Upper lobe of right lung (tissue), 1 donor: ENCODE results near the gene ZSCAN22. TPM values are rescaled to one million over a fixed set of nuclear protein-coding genes. Genes with fewer than 3 reads are reported as not detected.
A peak's percentile ranks its signal among the peaks of the same experiment; 100 is the strongest.

Experiments used
- ATAC-seq: fragments of 200-7000 bp; cut with Tn5 transposase; one replicate; pipeline ENCODE4 v1.9.1; 2020; ENCODE audit warnings: mild to moderate bottlenecking, moderate library complexity
- DNase-seq: peaks from one replicate; pipeline ENCODE4 v3.0.0-alpha.2; 2020
- H3K27ac ChIP-seq: fragments of 200-600 bp; one replicate; pipeline ENCODE4 v1.8.0; 2022
- H3K27me3 ChIP-seq: fragments of 200-600 bp; one replicate; pipeline ENCODE4 v1.8.0; 2022; ENCODE audit warnings: mild to moderate bottlenecking
- H3K36me3 ChIP-seq: fragments of 200-600 bp; one replicate; pipeline ENCODE4 v1.8.0; 2022
- H3K4me1 ChIP-seq: fragments of 200-600 bp; one replicate; pipeline ENCODE4 v1.8.0; 2022
- H3K4me3 ChIP-seq: fragments of 200-600 bp; one replicate; pipeline ENCODE4 v1.8.0; 2022; ENCODE audit warnings: mild to moderate bottlenecking
- H3K9me3 ChIP-seq: fragments of 200-600 bp; one replicate; pipeline ENCODE4 v1.8.0; 2022
- intact Hi-C: fragments of 100-400 bp; cut with DNase I; formaldehyde crosslinking; loops from one replicate; pipeline ENCODE4 v1.11.0; 2022
- total RNA-seq: library from RNA; stranded (reverse); fragmentation: NEBNext Ultra II Directional; extraction: Animal tissue kit (Norgen Biotek cat#: 25700); gene quantifications from one replicate; pipeline ENCODE4 v1.2.1, GENCODE V29; 2021
- TF ChIP-seq, protein P1 (sequence below): fragments of 200-600 bp; IDR thresholded peaks from one replicate; pipeline ENCODE4 v1.8.0; 2022; ENCODE audit warnings: antibody characterized with exemption
- donor health status: DM: no; HTN: yes; CAD: no; lungs with severe emphysema.

ZSCAN22 gene
- total RNA-seq, 1 donor from 2014 or later, result 4.0 TPM

DNA sequence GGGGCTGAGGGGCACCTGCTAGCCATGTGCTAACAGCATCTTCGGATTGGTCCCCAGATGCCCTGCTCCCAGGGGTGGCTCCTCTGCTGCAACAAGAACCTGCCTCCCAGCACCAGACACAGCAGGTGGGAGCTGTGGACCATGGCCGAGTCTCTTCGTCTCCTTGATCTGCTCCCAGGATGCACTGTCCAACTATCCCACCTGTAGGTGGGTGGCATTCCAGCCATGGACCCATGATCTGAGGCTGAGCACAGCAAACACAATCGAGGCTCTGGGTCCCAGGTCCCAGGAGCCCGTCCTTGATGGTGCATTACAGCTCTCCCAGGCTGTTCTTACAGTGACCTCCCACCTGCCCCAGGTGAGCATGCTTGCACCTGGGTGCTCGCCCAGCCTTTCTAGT is 52.5 kb downstream of the ZSCAN22 start:
- TF ChIP-seq, protein P1, sequence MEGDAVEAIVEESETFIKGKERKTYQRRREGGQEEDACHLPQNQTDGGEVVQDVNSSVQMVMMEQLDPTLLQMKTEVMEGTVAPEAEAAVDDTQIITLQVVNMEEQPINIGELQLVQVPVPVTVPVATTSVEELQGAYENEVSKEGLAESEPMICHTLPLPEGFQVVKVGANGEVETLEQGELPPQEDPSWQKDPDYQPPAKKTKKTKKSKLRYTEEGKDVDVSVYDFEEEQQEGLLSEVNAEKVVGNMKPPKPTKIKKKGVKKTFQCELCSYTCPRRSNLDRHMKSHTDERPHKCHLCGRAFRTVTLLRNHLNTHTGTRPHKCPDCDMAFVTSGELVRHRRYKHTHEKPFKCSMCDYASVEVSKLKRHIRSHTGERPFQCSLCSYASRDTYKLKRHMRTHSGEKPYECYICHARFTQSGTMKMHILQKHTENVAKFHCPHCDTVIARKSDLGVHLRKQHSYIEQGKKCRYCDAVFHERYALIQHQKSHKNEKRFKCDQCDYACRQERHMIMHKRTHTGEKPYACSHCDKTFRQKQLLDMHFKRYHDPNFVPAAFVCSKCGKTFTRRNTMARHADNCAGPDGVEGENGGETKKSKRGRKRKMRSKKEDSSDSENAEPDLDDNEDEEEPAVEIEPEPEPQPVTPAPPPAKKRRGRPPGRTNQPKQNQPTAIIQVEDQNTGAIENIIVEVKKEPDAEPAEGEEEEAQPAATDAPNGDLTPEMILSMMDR, result no peak
- H3K4me1 ChIP-seq, result peaks cover 15% of the 10 kb centered on the region
- no peaks in the 10 kb centered on the region for H3K9me3 ChIP-seq
- H3K27ac ChIP-seq, result no peak overlapping the region
- H3K4me3 ChIP-seq, result no peak overlapping the region
- no peaks in the 10 kb centered on the region for H3K36me3 ChIP-seq
- no peaks in the 10 kb centered on the region for H3K27me3 ChIP-seq
- intact Hi-C loops, result no loop called here
- ATAC-seq, result no peak
- DNase-seq, result no peak

GRCh38 chr19:58380037-58380661 is 53.4 kb downstream of the ZSCAN22 start:
- no peak for DNase-seq
- TF ChIP-seq, protein P1, result no peak

DNA sequence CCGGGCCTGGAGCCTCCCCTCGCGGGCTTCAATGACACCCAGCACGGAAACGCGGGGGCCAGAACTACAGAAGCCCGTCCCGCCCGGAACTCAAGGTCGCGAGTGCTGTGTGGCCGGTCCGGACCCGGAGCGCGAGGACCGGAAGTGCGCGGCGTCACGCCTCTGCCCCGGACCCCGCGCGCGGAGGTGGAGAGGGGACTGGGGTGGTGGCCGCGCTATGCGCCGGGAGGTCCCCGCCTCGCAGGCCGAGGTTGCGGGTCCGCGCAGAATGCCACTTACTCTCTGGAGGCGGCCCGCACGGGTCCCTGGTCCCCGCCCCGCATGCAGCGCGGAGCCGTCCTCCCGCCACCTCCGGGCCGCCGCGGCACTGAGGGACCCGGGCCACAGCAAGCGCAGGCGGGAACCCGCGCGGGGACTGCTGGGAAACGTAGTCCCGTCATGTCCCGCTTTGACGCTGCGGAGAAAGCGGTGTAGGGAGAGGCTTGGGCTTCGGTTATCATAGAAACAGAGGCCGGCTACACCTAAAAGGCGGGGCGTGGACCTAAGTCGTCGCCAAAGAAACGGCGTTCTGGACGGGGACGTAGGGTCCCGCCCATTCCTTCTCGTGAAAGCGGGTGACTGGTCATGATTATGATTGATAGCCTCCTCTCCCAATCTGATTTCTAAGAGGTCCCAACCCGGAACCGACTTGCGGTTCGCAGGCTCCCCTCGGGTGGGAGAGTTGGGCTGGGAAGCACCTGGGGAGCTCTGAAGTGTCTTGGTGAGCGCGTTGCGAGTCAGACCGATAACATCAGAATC is 54.1 kb downstream of the ZSCAN22 start, which contains the start of gene ZNF837:
Gene ZNF837 (minus strand): TSS at position 369 of the 798 bp plus-strand sequence. CDS start 11,698 bp downstream, outside the sequence.
- peak within 1 kb of the TSS; percentile 67 for H3K4me3 ChIP-seq
- no peaks in the 10 kb centered on the region for H3K36me3 ChIP-seq
- intact Hi-C loops, result no loop called here
- DNase-seq (peak; percentile 99), ATAC-seq (peak; percentile 95)
- peak within 1 kb of the TSS; percentile 92 for H3K27ac ChIP-seq
- H3K27me3 ChIP-seq, result no peaks in the 10 kb centered on the region
- no peaks in the 10 kb centered on the region for H3K9me3 ChIP-seq
- peaks cover 21% of the 10 kb centered on the region for H3K4me1 ChIP-seq
- TF ChIP-seq, protein P1, result no peak

More at GRCh38 chr19:58380037-58380661, 53.4 kb downstream of the ZSCAN22 start:
- H3K4me3 ChIP-seq, result peak overlapping the region; percentile 67
- H3K36me3 ChIP-seq, result no peaks in the 10 kb centered on the region
- H3K27ac ChIP-seq, result peak overlapping the region; percentile 92
- intact Hi-C loops, result no loop called here
- H3K4me1 ChIP-seq, result peaks cover 15% of the 10 kb centered on the region
- H3K27me3 ChIP-seq, result no peaks in the 10 kb centered on the region
- no peaks in the 10 kb centered on the region for H3K9me3 ChIP-seq
- ATAC-seq, result no peak

- TF ChIP-seq, protein P1, result no peak
- H3K4me1 ChIP-seq, result peaks cover 23% of the 10 kb centered on the region
- ATAC-seq (no peak), DNase-seq (no peak)
- intact Hi-C loops, result no loop called here
- no peaks in the 10 kb centered on the region for H3K27me3 ChIP-seq
- peak overlapping the region; percentile 67 for H3K4me3 ChIP-seq
- H3K27ac ChIP-seq, result peak overlapping the region; percentile 92
- no peaks in the 10 kb centered on the region for H3K36me3 ChIP-seq
- no peaks in the 10 kb centered on the region for H3K9me3 ChIP-seq
Measured at GRCh38 chr19:58381460-58382212, 54.8 kb downstream of the ZSCAN22 start.

- no peak for DNase-seq
- Histone ChIP-seq H3K4me1 (peaks cover 29% of the 10 kb centered on the region), H3K27me3 (no peaks in the 10 kb centered on the region), H3K9me3 (no peaks in the 10 kb centered on the region), H3K36me3 (peaks cover under 1% of the 10 kb centered on the region), H3K4me3 (no peak overlapping the region), H3K27ac (no peak overlapping the region)
- intact Hi-C loops, result no loop called here
- TF ChIP-seq, protein P1, result no peak
- no peak for ATAC-seq
Measured at GRCh38 chr19:58382997-58383603, 56.3 kb downstream of the ZSCAN22 start.
